ENCODE data around the gene LCNL1.

LCNL1 gene

GRCh38 chr9:136960212-136960937 lies 22.4 kb upstream of the LCNL1 start:
- DNase-seq (ENCODE audit: low spot score): no peak

- DNase-seq (ENCODE audit: low spot score): no peak
Observed at GRCh38 chr9:136960938-136961275, 21.9 kb upstream of the LCNL1 start.

- no peak for DNase-seq (ENCODE audit: low spot score)
Observed at GRCh38 chr9:136961279-136962065, 21.3 kb upstream of the LCNL1 start.

GRCh38 chr9:136962163-136962562 lies 20.6 kb upstream of the LCNL1 start:
- DNase-seq (ENCODE audit: low spot score): no peak

GRCh38 chr9:136962701-136963248 lies 20.0 kb upstream of the LCNL1 start:
- no peak for DNase-seq (ENCODE audit: low spot score)

- DNase-seq (ENCODE audit: low spot score): no peak
Observed at GRCh38 chr9:136963341-136963740, 19.5 kb upstream of the LCNL1 start.

GRCh38 chr9:136963751-136964150 lies 19.0 kb upstream of the LCNL1 start:
- DNase-seq (ENCODE audit: low spot score): no peak

- no peak for DNase-seq (ENCODE audit: low spot score)
Observed at GRCh38 chr9:136964171-136964689, 18.6 kb upstream of the LCNL1 start.

GRCh38 chr9:136964833-136965422 lies 17.9 kb upstream of the LCNL1 start:
- no peak for DNase-seq (ENCODE audit: low spot score)

GRCh38 chr9:136965771-136966484 lies 16.9 kb upstream of the LCNL1 start:
- no peak for DNase-seq (ENCODE audit: low spot score)

GRCh38 chr9:136968333-136969127 lies 14.3 kb upstream of the LCNL1 start:
- no peak for DNase-seq (ENCODE audit: low spot score)

GRCh38 chr9:136969150-136969549 lies 13.6 kb upstream of the LCNL1 start:
- no peak for DNase-seq (ENCODE audit: low spot score)

- DNase-seq (ENCODE audit: low spot score): no peak
Observed at GRCh38 chr9:136969774-136970173, 13.0 kb upstream of the LCNL1 start.

GRCh38 chr9:136970361-136970760 lies 12.4 kb upstream of the LCNL1 start:
- DNase-seq (ENCODE audit: low spot score): no peak

GRCh38 chr9:136971746-136972145 lies 11.0 kb upstream of the LCNL1 start:
- DNase-seq (ENCODE audit: low spot score): no peak

- no peak for DNase-seq (ENCODE audit: low spot score)
Observed at GRCh38 chr9:136972335-136972734, 10.5 kb upstream of the LCNL1 start.

- DNase-seq (ENCODE audit: low spot score): no peak
Observed at GRCh38 chr9:136972743-136973142, 10.1 kb upstream of the LCNL1 start.

- DNase-seq (ENCODE audit: low spot score): no peak
Observed at GRCh38 chr9:136973618-136974617, 8.9 kb upstream of the LCNL1 start.

- no peak for DNase-seq (ENCODE audit: low spot score)
Observed at GRCh38 chr9:136974817-136975535, 7.8 kb upstream of the LCNL1 start.

Data from kidney capillary endothelial cell (primary cell).